GM12878 (cell line): ENCODE data around the gene EZH2. TPM values are rescaled to one million over a fixed set of nuclear protein-coding genes. Genes with fewer than 3 reads are reported as not detected.

Experiments
- ATAC-seq: fragments of 200-7000 bp; cut with Tn5 transposase; 3 replicates; pipeline ENCODE4 v1.9.1; 2020; ENCODE audit warnings: mild to moderate bottlenecking, moderate library complexity
- BruUV-seq: library from RNA; stranded (reverse); fragments of 400-500 nt; replicated peaks from 2 replicates; lab custom pipeline; 2021; lab: Mats Ljungman, UMichigan
- CTCF ChIA-PET: fragments of 300-600 bp; sonication (Branson Sonifier 250); formaldehyde crosslinking; extraction: SDS; loops from one replicate; lab custom pipeline; 2021; ENCODE audit warnings: inconsistent platforms; lab: Yijun Ruan, JAX
- POLR2A ChIA-PET: fragments of 350-600 bp; formaldehyde crosslinking; extraction: SDS; loops from one replicate; lab custom pipeline; 2021; ENCODE audit warnings: inconsistent platforms; lab: Charles Lee
- RAD21 ChIA-PET: fragments of 300-600 bp; sonication (Branson Sonifier 250); formaldehyde crosslinking; loops from one replicate; lab custom pipeline; 2023; ENCODE audit warnings: antibody characterized with exemption; ENCODE audit not compliant: unreplicated experiment; lab: Charles Lee
- SMC1A ChIA-PET: fragments of 300-600 bp; sonication (Branson Sonifier 250); formaldehyde crosslinking; loops from one replicate; lab custom pipeline; 2023; ENCODE audit not compliant: unreplicated experiment, uncharacterized antibody; lab: Charles Lee
- DNase-seq: peaks from one replicate; pipeline ENCODE4 v3.0.0-alpha.2; 2011; ENCODE audit warnings: low read depth, low spot score
- FAIRE-seq: peaks from 3 replicates; lab custom pipeline; 2011; peaks lifted over from hg19 to GRCh38; lab: Jason Lieb, UNC
- H2AFZ ChIP-seq: 2 replicates; pipeline ENCODE4 v1.6.0; 2011; ENCODE audit warnings: low read depth, low read length, control low read depth; ENCODE audit not compliant: control insufficient read depth
- H3K27ac ChIP-seq: 2 replicates; pipeline ENCODE4 v1.5.1; 2011; ENCODE audit warnings: control low read depth; ENCODE audit not compliant: control insufficient read depth, insufficient read depth
- H3K27me3 ChIP-seq, 2 experiments: replicated peaks in 1 of 2; 2 replicates each; pipeline versions ENCODE4 v1.6.0 to v1.6.1; 2011; ENCODE audit warnings: low read length in 1 of 2; ENCODE audit not compliant: control insufficient read depth in 2 of 2, insufficient read depth in 2 of 2
- H3K36me3 ChIP-seq, 2 experiments: 2 replicates each; pipeline ENCODE4 v1.5.1; 2011; ENCODE audit warnings: low read length in 1 of 2; ENCODE audit not compliant: control insufficient read depth in 2 of 2, insufficient read depth in 2 of 2
- H3K4me1 ChIP-seq: 2 replicates; pipeline ENCODE4 v1.6.1; 2011; ENCODE audit warnings: mild to moderate bottlenecking, low read length, moderate library complexity, mixed read lengths; ENCODE audit not compliant: control insufficient read depth, insufficient read depth
- H3K4me2 ChIP-seq: 2 replicates; pipeline ENCODE4 v1.6.0; 2011; ENCODE audit warnings: control low read depth; ENCODE audit not compliant: control insufficient read depth, insufficient read depth
- H3K4me3 ChIP-seq: fragments of 200-600 bp; sonication (generic); 2 replicates; pipeline ENCODE4 v1.5.1; 2016
- H3K79me2 ChIP-seq: 2 replicates; pipeline ENCODE4 v1.6.0; 2011; ENCODE audit warnings: low read length; ENCODE audit not compliant: control insufficient read depth, insufficient read depth
- H3K9ac ChIP-seq: 2 replicates; pipeline ENCODE4 v1.8.0; 2011; ENCODE audit warnings: low read length, control low read depth, mixed read lengths; ENCODE audit not compliant: control insufficient read depth, insufficient read depth
- H3K9me3 ChIP-seq: replicated peaks from 3 replicates; pipeline ENCODE4 v1.5.1; 2011; ENCODE audit warnings: mild to moderate bottlenecking, low read length; ENCODE audit not compliant: control insufficient read depth, insufficient read depth
- H4K20me1 ChIP-seq: 2 replicates; pipeline ENCODE4 v1.6.0; 2011; ENCODE audit not compliant: control insufficient read depth, insufficient read depth
- ATF3 ChIP-seq: IDR thresholded peaks from 2 replicates; pipeline ENCODE4 v1.6.1; 2011; ENCODE audit warnings: low read depth, mild to moderate bottlenecking, low read length, moderate library complexity, borderline replicate concordance; ENCODE audit errors: extremely low read depth
- BMI1 ChIP-seq: fragments of 450-650 bp; IDR thresholded peaks from 2 replicates; pipeline ENCODE4 v1.6.1; 2016; ENCODE audit warnings: mild to moderate bottlenecking, moderate library complexity, borderline replicate concordance
- CEBPB ChIP-seq, 2 experiments: fragments of 150-350 bp in 1 of 2; IDR thresholded peaks; 2 replicates each; pipeline ENCODE4 v1.6.1; 2012 to 2014; ENCODE audit warnings: low read depth in 2 of 2, low read length in 2 of 2, borderline replicate concordance in 1 of 2, inconsistent platforms in 1 of 2
- CHD1 ChIP-seq: IDR thresholded peaks from 2 replicates; pipeline ENCODE4 v1.6.1; 2012; ENCODE audit warnings: low read depth, low read length, improper control_type of control experiment
- GABPA ChIP-seq: IDR thresholded peaks from 2 replicates; pipeline ENCODE4 v1.6.1; 2014; ENCODE audit warnings: antibody characterized with exemption, low read depth, mild to moderate bottlenecking, inconsistent platforms
- HDGF ChIP-seq: fragments of 450-650 bp; IDR thresholded peaks from 2 replicates; pipeline ENCODE4 v1.6.1; 2016; ENCODE audit warnings: antibody characterized with exemption
- HSF1 ChIP-seq: fragments of 150-350 bp; IDR thresholded peaks from 2 replicates; pipeline ENCODE4 v1.6.1; 2014; ENCODE audit warnings: mild to moderate bottlenecking, low read depth, low read length
- KAT2A ChIP-seq: conservative IDR thresholded peaks from 2 replicates; pipeline ENCODE4 v1.6.1; 2011; ENCODE audit warnings: low read depth, low read length; ENCODE audit not compliant: control insufficient read depth
- MYC ChIP-seq: IDR thresholded peaks from 2 replicates; pipeline ENCODE4 v1.6.1; 2011; ENCODE audit warnings: mild to moderate bottlenecking, low read length, moderate library complexity, inconsistent platforms; ENCODE audit not compliant: insufficient read depth, insufficient replicate concordance, insufficient read length, severe bottlenecking
- RBBP5 ChIP-seq: fragments of 200-600 bp; sonication (generic); conservative IDR thresholded peaks from 2 replicates; pipeline ENCODE4 v1.6.1; 2016
- RFX5 ChIP-seq: IDR thresholded peaks from 2 replicates; pipeline ENCODE4 v1.6.1; 2011; ENCODE audit warnings: low read depth, low read length, improper control_type of control experiment
- SMC3 ChIP-seq: IDR thresholded peaks from 2 replicates; pipeline ENCODE4 v1.6.1; 2011; ENCODE audit warnings: low read length, improper control_type of control experiment, borderline replicate concordance
- TARDBP ChIP-seq: IDR thresholded peaks from 2 replicates; pipeline ENCODE4 v1.6.1; 2016; ENCODE audit warnings: borderline replicate concordance
- TCF3 ChIP-seq: IDR thresholded peaks from 2 replicates; pipeline ENCODE4 v1.6.1; 2012; ENCODE audit warnings: low read depth, mild to moderate bottlenecking, low read length, borderline replicate concordance; ENCODE audit not compliant: insufficient read depth
- TCF7 ChIP-seq: IDR thresholded peaks from 2 replicates; pipeline ENCODE4 v1.6.1; 2014; ENCODE audit warnings: antibody characterized with exemption, borderline replicate concordance
- ZSCAN29 ChIP-seq: fragments of 450-650 bp; IDR thresholded peaks from 2 replicates; pipeline ENCODE4 v1.6.1; 2017; ENCODE audit warnings: mild to moderate bottlenecking, moderate library complexity
- WGBS: methylation state at CpG from one replicate; pipeline ENCODE4 v1.1.6; 2016; ENCODE audit warnings: low lambda C conversion rate; ENCODE audit not compliant: insufficient replicate concordance, insufficient coverage; ENCODE audit errors: missing lambda C conversion rate; 5-methylcytosine and 5-hydroxymethylcytosine counted together
- in situ Hi-C: fragments of 300-500 bp; cut with MboI; formaldehyde crosslinking; loops from 9 replicates; pipeline ENCODE4 v1.14.3; 2018; ENCODE audit warnings: mixed read lengths
- intact Hi-C: fragments of 100-400 bp; cut with micrococcal nuclease; formaldehyde crosslinking; loops from one replicate; pipeline ENCODE4 v1.14.2; 2022; ENCODE audit not compliant: unreplicated experiment
- polyA plus RNA-seq, 11 experiments: library from polyadenylated mRNA; depleted of rRNA in 4 of 11; unstranded in 6 of 11; stranded (reverse) in 5 of 11; fragments of >200 nt; fragmentation: Nextera tagmentation in 4 of 11; fragmentation: Illumina TruSeq in 1 of 11; extraction: Ambion mirVana in 4 of 11; extraction: Trizol in 1 of 11; gene quantifications; 1 replicate in 1 of 11; 2 replicates in 10 of 11; pipeline versions ENCODE4 v1.2.1 to v1.2.3, GENCODE V29; 2011 to 2016; ENCODE audit warnings: inconsistent platforms in 2 of 11, missing spikeins in 2 of 11, low read depth in 1 of 11
- total RNA-seq, 4 experiments: library from RNA; depleted of rRNA in 3 of 4; stranded (reverse); fragments of >200 nt in 3 of 4; fragmentation: Illumina TruSeq in 1 of 4; extraction: Trizol in 1 of 4; gene quantifications; 2 replicates each; pipeline versions ENCODE4 v1.2.1 to v1.2.3, GENCODE V29; 2013 to 2021
- TF ChIP-seq, protein P1 (sequence below): IDR thresholded peaks from 2 replicates; pipeline ENCODE4 v1.6.1; 2012; ENCODE audit warnings: low read depth, low read length, improper control_type of control experiment

The EZH2 gene
- total and polyA plus RNA-seq, 10 of the 15 experiments (the other 5 are each of a cell fraction or from before 2014, with no cell fraction given), result 19.4 to 69.6 (median 40.8) TPM

- POLR2A ChIA-PET, result no interaction called here
- WGBS, result 97% methylated on average over 2 of the region's 2 CpGs
- Histone ChIP-seq H3K27ac (no peak overlapping the region), H3K9me3 (no peaks in the 10 kb centered on the region), H3K79me2 (peaks cover 10% of the 10 kb centered on the region), H3K36me3 (peaks cover 2 to 12% of the 10 kb centered on the region in 2 experiments; a peak in 3 of 4 replicates), H2AFZ (no peak overlapping the region), H3K27me3 (no peaks in the 10 kb centered on the region), H4K20me1 (no peaks in the 10 kb centered on the region), H3K4me3 (no peak overlapping the region), H3K4me2 (no peak overlapping the region), H3K9ac (no peak overlapping the region), H3K4me1 (no peaks in the 10 kb centered on the region)
- CTCF ChIA-PET, result interaction anchor here (0.6 to 1.1 kb wide), 2 partner anchors 68 to 257 kb away, joined by 3 to 4 read pairs; no protein-coding TSS in a partner anchor
- no TSS peak for BruUV-seq
- TF ChIP-seq GABPA (no peak), CHD1 (no peak), SMC3 (no peak), ZSCAN29 (no peak), TCF3 (no peak), HDGF (no peak), HSF1 (no peak), TARDBP (no peak), RFX5 (no peak), ATF3 (no peak), MYC (no peak), TCF7 (no peak), KAT2A (no peak), RBBP5 (no peak), BMI1 (no peak), CEBPB (IDR thresholded peaks at IDR 0.05; ENCODE audit: borderline replicate concordance in 1 of 2, low read depth in 2 of 2, low read length in 2 of 2) (no peak)
- TF ChIP-seq, protein P1, sequence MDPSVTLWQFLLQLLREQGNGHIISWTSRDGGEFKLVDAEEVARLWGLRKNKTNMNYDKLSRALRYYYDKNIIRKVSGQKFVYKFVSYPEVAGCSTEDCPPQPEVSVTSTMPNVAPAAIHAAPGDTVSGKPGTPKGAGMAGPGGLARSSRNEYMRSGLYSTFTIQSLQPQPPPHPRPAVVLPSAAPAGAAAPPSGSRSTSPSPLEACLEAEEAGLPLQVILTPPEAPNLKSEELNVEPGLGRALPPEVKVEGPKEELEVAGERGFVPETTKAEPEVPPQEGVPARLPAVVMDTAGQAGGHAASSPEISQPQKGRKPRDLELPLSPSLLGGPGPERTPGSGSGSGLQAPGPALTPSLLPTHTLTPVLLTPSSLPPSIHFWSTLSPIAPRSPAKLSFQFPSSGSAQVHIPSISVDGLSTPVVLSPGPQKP, result no peak
- SMC1A ChIA-PET, result interaction anchor here (0.9 kb wide), 1 partner anchor 9 kb away, joined by 3 read pairs; no protein-coding TSS in a partner anchor
- ATAC-seq, result no peak
- RAD21 ChIA-PET, result no interaction called here
- no peak for DNase-seq
- intact Hi-C loops (no loop called here), in situ Hi-C loops (no loop called here)
- no peak for FAIRE-seq
Measured at GRCh38 chr7:148831782-148832181, 52.3 kb downstream of the EZH2 start.
